Measurements from ENCODE around the gene PTPN22.
A peak's percentile ranks its signal among the peaks of the same experiment; 100 is the strongest.

PTPN22 gene

DNA sequence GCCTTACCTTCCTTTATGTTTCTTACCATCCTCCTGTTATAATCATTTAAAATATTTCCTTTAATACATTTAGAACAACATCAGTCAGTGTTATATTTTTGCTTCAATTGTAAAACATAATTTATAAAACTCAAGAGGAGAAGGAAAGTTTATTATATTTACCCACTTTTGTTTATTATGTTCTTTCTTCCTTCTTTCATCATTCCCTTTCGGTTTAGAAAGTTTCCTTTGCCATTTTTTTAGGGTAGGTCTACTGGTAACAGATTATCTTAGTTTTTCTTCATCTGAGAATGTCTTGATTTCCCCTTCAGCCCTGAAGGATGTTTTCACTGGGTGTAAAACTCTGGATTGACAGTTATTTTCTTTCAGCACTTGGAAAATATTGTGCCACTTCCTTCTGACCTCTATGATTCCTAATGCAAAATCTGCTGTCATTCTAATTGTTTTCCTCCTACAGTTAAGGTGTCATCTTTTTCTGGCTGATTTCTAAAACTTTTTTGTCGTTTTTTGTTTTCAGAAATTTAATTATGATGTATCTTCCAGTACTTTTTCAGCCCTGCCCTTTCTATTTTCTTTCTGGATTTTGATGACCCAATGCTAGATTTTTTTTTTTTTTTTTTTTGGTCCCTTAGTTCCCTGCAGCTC, 25.0 kb downstream of the PTPN22 start:
- peak; percentile 42 for DNase-seq

- no peak for DNase-seq
These were observed 35.0 kb downstream of the PTPN22 start for GRCh38 chr1:113836534-113836933.

GRCh38 chr1:113835686-113836290, 35.7 kb downstream of the PTPN22 start:
- peak; percentile 77 for DNase-seq

- no peak for DNase-seq
These were observed 36.8 kb downstream of the PTPN22 start for GRCh38 chr1:113834716-113835115.

- no peak for DNase-seq
These were observed 41.5 kb downstream of the PTPN22 start for GRCh38 chr1:113830039-113830438.

DNA sequence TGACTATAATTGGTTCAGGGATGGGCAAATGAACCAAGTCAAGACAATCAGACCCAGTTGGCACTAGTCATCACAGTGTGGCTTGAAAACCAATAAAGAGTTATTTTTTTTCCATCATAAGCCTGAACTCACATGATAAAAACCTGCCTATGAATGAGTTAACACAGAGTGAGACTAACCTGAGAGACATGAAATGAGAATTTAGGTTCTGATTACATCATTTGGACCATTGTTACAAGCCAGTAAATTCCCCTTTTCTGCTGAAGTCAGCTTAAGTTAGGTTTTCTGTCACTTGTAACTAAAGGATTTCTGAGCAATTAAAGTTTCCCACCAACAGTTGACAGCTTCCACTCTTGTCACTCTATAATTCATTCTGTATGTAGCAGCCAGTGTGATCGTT, 49.6 kb downstream of the PTPN22 start:
- DNase-seq = no peak

DNA sequence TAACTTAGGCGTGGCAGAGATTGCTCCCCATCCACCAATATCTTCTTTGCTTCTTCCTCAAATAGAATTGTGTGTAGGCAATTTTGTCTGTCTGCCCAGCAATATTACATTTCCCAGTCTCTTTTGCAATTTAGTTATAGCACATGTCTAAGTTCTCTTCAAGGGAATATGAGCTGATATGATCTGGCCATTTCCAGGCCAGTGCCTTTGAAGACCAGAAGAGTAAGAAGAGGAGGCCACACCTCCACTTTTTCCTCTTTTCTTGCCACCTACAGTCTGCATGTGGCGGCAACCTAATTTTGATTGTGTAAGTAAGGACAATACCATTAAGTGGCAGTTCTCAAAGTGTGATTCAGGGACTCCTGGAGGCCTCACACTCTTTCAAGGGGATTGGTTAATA, 52.9 kb downstream of the PTPN22 start:
- DNase-seq = peak; percentile 20

DNA sequence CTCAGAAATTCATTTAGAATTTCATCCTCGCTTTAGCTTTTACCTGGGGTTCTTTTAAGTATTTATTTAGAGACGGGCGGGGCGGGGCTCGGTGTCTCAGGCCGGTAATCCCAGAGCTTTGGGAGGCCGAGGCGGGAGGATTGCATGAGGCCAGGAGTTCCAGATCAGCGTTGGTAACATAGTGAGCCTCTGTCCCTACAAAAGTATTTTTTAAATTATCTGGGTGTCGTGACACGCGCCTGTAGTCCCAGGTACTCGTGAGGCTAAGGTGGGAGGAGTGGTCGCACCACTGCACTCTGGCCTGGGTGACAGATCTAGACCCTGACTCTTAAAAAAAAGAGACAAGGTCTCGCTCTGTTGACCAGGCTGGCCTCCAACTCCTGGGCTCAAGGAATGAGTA, 58.3 kb downstream of the PTPN22 start:
- no peak for DNase-seq

DNA sequence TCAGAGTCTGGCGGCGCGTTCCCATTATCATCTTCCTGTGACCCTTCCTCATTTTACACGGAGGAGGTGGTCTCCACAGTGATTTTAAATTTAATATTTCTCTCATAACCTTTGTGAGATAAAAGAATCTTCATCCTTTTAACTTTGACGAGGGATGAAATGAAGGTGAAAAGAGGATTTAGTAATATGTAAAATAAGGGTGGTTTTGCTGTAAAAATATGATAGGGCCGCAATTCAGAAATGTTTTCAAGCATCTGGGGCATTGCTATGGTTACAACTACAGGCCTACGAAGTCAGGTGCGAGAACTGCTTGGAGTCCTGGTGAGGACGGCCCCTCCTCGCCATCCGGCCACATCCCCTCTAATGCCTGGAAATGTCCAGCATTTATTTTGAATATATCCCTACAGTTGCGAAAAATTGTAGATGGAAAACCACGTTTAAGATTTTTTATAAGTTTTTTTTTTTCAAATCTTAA, 58.8 kb downstream of the PTPN22 start:
- DNase-seq = no peak

GRCh38 chr1:113811888-113812660, 59.4 kb downstream of the PTPN22 start, which contains the start of gene RSBN1:
Gene RSBN1 (minus strand): TSS chr1:113812476. CDS start chr1:113812412, 64 bp downstream.
- peak; percentile 99 for DNase-seq

- peak; percentile 74 for DNase-seq
These were observed 60.2 kb downstream of the PTPN22 start for GRCh38 chr1:113811156-113811887.

DNA sequence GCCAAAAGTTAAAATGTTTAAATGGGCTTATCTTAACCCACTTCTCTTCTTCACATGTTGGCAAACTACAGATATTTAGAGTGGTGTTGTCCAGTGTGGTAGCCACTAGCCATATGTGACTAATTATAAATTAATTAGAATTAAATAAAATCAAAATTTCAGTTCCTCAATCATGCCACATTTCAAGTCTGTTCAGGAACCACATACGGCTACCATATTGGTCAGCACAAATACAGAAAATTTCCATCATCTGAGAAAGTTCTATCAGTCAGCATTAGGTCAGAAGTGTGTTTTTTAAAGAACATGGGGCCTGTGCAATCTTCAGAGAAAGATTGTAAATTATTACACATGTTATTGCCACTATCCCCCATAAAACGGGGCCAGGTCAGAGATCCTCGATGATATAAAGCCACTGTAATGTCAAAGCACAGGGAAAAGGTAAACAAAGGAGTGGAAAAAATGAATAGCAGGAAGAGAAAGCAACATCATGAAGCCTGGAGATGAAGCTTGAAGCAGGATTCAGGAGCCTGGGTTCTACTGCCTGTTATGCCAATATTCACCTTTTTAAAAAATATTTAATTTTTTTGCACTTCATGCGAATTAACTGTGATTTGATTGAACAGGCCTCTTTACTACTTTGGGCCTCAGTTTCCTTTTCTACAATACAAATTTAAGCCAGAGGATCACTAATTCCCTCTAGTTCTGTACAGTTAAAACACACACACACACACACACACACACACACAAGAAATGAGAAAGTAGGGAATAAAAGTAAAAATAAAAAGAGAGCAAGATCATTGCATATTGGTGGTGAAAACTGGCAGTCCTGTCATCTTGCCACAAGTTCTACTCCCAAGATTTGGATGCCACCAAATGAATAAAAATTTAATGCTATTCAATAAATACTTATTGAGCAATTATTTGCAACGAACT, 61.6 kb downstream of the PTPN22 start:
- peak; percentile 28 for DNase-seq

- peak; percentile 28 for DNase-seq
These were observed 62.9 kb downstream of the PTPN22 start for GRCh38 chr1:113808450-113809195.

DNA sequence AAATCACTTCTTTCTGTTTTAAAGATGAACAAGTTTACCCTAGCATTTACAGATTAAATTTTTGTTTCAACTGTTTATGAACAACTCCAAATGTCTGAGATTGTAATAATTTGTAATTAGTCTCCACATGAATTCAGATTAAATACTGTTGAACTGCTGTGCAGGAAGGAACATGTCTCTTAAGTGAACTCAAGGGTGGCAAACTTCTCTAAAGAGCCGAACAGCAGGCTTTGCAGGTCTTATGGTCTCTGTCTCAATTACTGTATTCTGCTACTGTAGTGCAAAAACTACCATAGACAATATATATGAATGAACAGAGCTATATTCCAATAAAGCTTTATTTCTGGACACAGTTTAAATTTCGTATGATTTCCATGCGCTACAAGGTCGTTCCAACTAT, 65.9 kb downstream of the PTPN22 start:
- DNase-seq = no peak

- no peak for DNase-seq
These were observed 66.3 kb downstream of the PTPN22 start for GRCh38 chr1:113805256-113805531.

GRCh38 chr1:113804421-113805255, 66.9 kb downstream of the PTPN22 start:
- peak; percentile 89 for DNase-seq

DNA sequence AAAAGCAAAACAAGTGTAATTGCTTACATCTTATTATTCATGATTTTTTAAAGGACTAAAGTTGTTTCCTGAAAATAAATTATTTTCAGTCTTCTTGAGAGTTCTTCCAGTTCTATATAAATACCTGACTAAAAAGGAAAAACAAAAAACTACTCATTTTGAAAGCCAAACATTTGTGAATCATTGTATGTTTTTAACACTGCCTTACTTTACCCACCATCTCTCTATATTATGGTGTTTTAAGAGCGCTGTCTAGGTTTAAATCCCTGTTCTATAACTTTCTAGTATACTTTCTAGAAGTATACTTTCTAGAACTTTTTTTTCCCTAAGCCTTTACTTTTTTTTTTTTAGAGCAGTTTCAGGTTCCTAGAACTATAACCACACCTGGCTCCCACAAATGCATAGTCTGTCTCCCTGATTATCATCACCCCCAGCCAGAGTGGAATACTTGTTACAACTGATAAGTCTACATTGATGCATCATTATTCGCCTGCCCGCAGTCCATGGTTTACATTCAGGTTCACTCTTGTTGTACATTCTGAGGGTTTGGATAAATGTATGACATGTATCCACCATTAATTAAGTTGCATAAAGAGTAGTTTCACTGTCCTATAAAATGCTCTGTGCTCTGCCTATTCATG, 69.0 kb downstream of the PTPN22 start:
- no peak for DNase-seq

DNA sequence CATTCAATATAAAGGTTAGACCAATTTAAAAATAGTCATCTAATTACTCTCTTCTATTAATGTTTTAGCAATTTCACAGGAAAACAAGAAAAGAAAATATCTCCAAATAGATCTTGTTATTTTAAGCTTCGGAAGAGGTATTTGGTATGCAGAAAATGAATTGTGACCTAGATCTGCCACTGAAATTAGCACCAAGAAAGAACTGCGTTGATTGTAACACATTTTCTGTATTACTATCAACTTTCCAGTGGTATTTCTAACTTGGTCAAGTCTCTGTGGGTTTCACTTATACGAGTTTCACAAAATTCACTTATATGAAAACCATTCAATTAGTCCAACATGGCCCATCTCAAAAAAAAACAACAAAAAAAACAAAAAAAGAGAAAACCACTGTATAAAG, 71.0 kb downstream of the PTPN22 start:
- no peak for DNase-seq

- no peak for DNase-seq
These were observed 74.0 kb downstream of the PTPN22 start for GRCh38 chr1:113797472-113797871.
